22Rv1 (cell line): Measurements from ENCODE around the gene MFN2.

ENCODE experiments used
- CTCF ChIP-seq: fragments of 450-650 bp; IDR thresholded peaks from 2 replicates; pipeline ENCODE4 v1.5.1; 2017; ENCODE audit warnings: mild to moderate bottlenecking
- ZFX ChIP-seq: fragments of 450-650 bp; IDR thresholded peaks from 2 replicates; pipeline ENCODE4 v1.6.1; 2017; ENCODE audit warnings: antibody characterized with exemption, borderline replicate concordance

DNA sequence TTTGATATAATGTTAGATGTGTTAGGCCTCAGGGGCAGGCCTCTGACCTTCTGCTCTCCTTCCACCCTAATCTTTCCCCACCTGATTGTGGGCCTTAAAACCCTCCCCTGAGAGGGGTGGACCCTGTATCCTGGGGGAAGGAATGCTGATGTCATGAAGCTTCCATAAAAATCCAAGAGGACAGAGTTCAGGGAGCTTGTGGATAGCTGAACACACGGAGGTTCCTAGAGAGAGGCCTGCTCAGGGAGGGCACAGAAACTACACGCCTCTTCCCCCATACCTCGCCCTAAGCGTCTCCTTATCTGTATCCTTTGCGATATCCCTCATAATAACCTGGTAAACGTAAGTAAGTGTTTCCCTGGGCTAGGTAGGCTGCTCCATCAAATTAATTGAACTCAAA lies 4.3 kb downstream of the MFN2 start:
- TF ChIP-seq CTCF (no peak), ZFX (no peak)
